ENCODE measurements around the gene MANBA. TPM values are rescaled to one million over a fixed set of nuclear protein-coding genes. Genes with fewer than 3 reads are reported as not detected.
A peak's percentile ranks its signal among the peaks of the same experiment; 100 is the strongest.

MANBA gene
- total RNA-seq (2022) (11.7 and 13.6 TPM in 2 replicates), Bru-seq, nascent RNA (percentile 58 among the genes with signal in this experiment), BruChase-seq, experiment 1, labeled RNA remaining after a 6-hour chase (percentile 49 among the genes with signal in this experiment), BruChase-seq, experiment 2, labeled RNA remaining after a 2-hour chase (percentile 50 among the genes with signal in this experiment)
- long read RNA-seq, transcript MANBA-201 (17 exons, 3,361 nt) = major isoform, 6 of 8 reads
- long read RNA-seq, partial matches to known transcripts = 1 of 8 reads
- long read RNA-seq, other reads (novel, unspliced or antisense) = 1 of 8 reads

- peak within 1 kb of the TSS; percentile 50 for H3K27ac Mint-ChIP-seq (ENCODE audit: unreplicated experiment)
- H3K4me1 Mint-ChIP-seq (ENCODE audit: low read depth, unreplicated experiment) = peaks cover 25% of the 10 kb centered on the region
- TF ChIP-seq CTCF (IDR thresholded peaks at IDR 0.05; ENCODE audit: unreplicated experiment) = no peak
- CTCF ChIA-PET = no interaction called here
- no peaks in the 10 kb centered on the region for H3K27me3 Mint-ChIP-seq (ENCODE audit: unreplicated experiment)
- H3K4me3 Mint-ChIP-seq (ENCODE audit: low read depth, unreplicated experiment) = peak within 1 kb of the TSS; percentile 96
- no TSS peak for BruUV-seq (replicated peaks)
- peak; percentile 63 for DNase-seq
- intact Hi-C loops (cut with micrococcal nuclease; ENCODE audit: unreplicated experiment) = no loop called here
- no peaks in the 10 kb centered on the region for H3K9me3 Mint-ChIP-seq (ENCODE audit: low read depth, unreplicated experiment)
- H3K36me3 Mint-ChIP-seq (ENCODE audit: insufficient read depth, unreplicated experiment) = peaks cover 20% of the 10 kb centered on the region
These were observed at the start of gene MANBA for GRCh38 chr4:102760645-102761295. TSS of gene MANBA (minus strand) at chr4:102760968. CDS start at chr4:102760894, 74 bp downstream.

GRCh38 chr4:102809691-102810090, 48.9 kb upstream of the MANBA start:
- CTCF ChIA-PET = interaction anchor here (0.5 kb wide), 1 partner anchor 379 kb away, joined by 3 read pairs; no protein-coding TSS in a partner anchor
- H3K36me3 Mint-ChIP-seq (ENCODE audit: insufficient read depth, unreplicated experiment) = peaks cover 56% of the 10 kb centered on the region
- no peak for DNase-seq
- BruUV-seq (replicated peaks) = no TSS peak
- H3K27ac Mint-ChIP-seq (ENCODE audit: unreplicated experiment) = peak overlapping the region; percentile 30
- H3K9me3 Mint-ChIP-seq (ENCODE audit: low read depth, unreplicated experiment) = no peaks in the 10 kb centered on the region
- H3K4me1 Mint-ChIP-seq (ENCODE audit: low read depth, unreplicated experiment) = peaks cover 9% of the 10 kb centered on the region
- TF ChIP-seq CTCF (IDR thresholded peaks at IDR 0.05; ENCODE audit: unreplicated experiment) = no peak
- intact Hi-C loops (cut with micrococcal nuclease; ENCODE audit: unreplicated experiment) = no loop called here
- no peak overlapping the region for H3K4me3 Mint-ChIP-seq (ENCODE audit: low read depth, unreplicated experiment)
- H3K27me3 Mint-ChIP-seq (ENCODE audit: unreplicated experiment) = no peaks in the 10 kb centered on the region

DNA sequence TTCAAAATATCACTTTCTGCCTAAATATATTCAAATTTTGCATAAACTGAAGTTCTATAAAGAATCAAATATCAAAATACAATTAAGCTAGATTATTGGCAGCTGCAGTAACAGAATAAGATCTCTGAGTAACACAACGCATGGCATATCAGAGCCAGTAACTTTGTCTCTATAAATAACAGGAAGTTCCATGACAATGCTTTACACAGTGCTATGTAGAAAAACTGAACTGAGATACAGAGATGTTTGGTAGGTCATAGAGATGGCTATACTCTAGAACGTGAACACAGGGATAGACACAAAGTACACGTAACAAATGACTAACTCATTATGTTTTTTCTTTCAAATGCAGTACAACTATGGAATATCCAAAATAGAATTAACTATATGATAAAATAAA, 48.4 kb upstream of the MANBA start:
- Mint-ChIP-seq H3K27ac (ENCODE audit: unreplicated experiment) (no peak overlapping the region), H3K27me3 (ENCODE audit: unreplicated experiment) (no peaks in the 10 kb centered on the region), H3K4me3 (ENCODE audit: low read depth, unreplicated experiment) (no peak overlapping the region), H3K36me3 (ENCODE audit: insufficient read depth, unreplicated experiment) (peaks cover 51% of the 10 kb centered on the region), H3K9me3 (ENCODE audit: low read depth, unreplicated experiment) (no peaks in the 10 kb centered on the region), H3K4me1 (ENCODE audit: low read depth, unreplicated experiment) (peaks cover 9% of the 10 kb centered on the region)
- no peak for DNase-seq
- no peak for TF ChIP-seq CTCF (IDR thresholded peaks at IDR 0.05; ENCODE audit: unreplicated experiment)
- intact Hi-C loops (cut with micrococcal nuclease; ENCODE audit: unreplicated experiment) = no loop called here
- CTCF ChIA-PET = interaction anchor here (0.5 kb wide), 1 partner anchor 378 kb away, joined by 3 read pairs; no protein-coding TSS in a partner anchor
- BruUV-seq (replicated peaks) = no TSS peak

GRCh38 chr4:102808009-102808408, 47.2 kb upstream of the MANBA start:
- intact Hi-C loops (cut with micrococcal nuclease; ENCODE audit: unreplicated experiment) = no loop called here
- peak overlapping the region; percentile 74 for H3K27ac Mint-ChIP-seq (ENCODE audit: unreplicated experiment)
- no peaks in the 10 kb centered on the region for H3K27me3 Mint-ChIP-seq (ENCODE audit: unreplicated experiment)
- DNase-seq = no peak
- H3K4me3 Mint-ChIP-seq (ENCODE audit: low read depth, unreplicated experiment) = no peak overlapping the region
- no peak for TF ChIP-seq CTCF (IDR thresholded peaks at IDR 0.05; ENCODE audit: unreplicated experiment)
- CTCF ChIA-PET = no interaction called here
- H3K9me3 Mint-ChIP-seq (ENCODE audit: low read depth, unreplicated experiment) = no peaks in the 10 kb centered on the region
- H3K36me3 Mint-ChIP-seq (ENCODE audit: insufficient read depth, unreplicated experiment) = peaks cover 59% of the 10 kb centered on the region
- peaks cover 9% of the 10 kb centered on the region for H3K4me1 Mint-ChIP-seq (ENCODE audit: low read depth, unreplicated experiment)
- TSS peak; percentile 2 for BruUV-seq (replicated peaks)

Data from Calu3 (cell line).